Measurements from ENCODE around the gene ADAMTS19. TPM values are rescaled to one million over a fixed set of nuclear protein-coding genes. Genes with fewer than 3 reads are reported as not detected.
"Not testable (repeated sequence)": the region's sequence is repeated elsewhere in the genome, so short reads cannot be mapped to it uniquely, and the experiment has no call there.

Gene ADAMTS19
- total RNA-seq, 1 experiment from 2014 or later: not detected

- no peak for DNase-seq (ENCODE audit: low spot score)
Measured at GRCh38 chr5:129572060-129572459, 112.0 kb downstream of the ADAMTS19 start.

GRCh38 chr5:129584496-129584895, 124.4 kb downstream of the ADAMTS19 start:
- not testable (repeated sequence) for DNase-seq (ENCODE audit: low spot score)

- DNase-seq (ENCODE audit: low spot score): no peak
Measured at GRCh38 chr5:129591508-129592160, 131.5 kb downstream of the ADAMTS19 start.

GRCh38 chr5:129593525-129593924, 133.4 kb downstream of the ADAMTS19 start:
- DNase-seq (ENCODE audit: low spot score): no peak

GRCh38 chr5:129601576-129601975, 141.5 kb downstream of the ADAMTS19 start:
- DNase-seq (ENCODE audit: low spot score): no peak

GRCh38 chr5:129608350-129608749, 148.3 kb downstream of the ADAMTS19 start:
- no peak for DNase-seq (ENCODE audit: low spot score)

- no peak for DNase-seq (ENCODE audit: low spot score)
Measured at GRCh38 chr5:129609710-129610109, 149.6 kb downstream of the ADAMTS19 start.

GRCh38 chr5:129616517-129616916, 156.4 kb downstream of the ADAMTS19 start:
- no peak for DNase-seq (ENCODE audit: low spot score)

GRCh38 chr5:129617206-129617605, 157.1 kb downstream of the ADAMTS19 start:
- DNase-seq (ENCODE audit: low spot score): no peak

GRCh38 chr5:129619782-129620181, 159.7 kb downstream of the ADAMTS19 start:
- no peak for DNase-seq (ENCODE audit: low spot score)

- no peak for DNase-seq (ENCODE audit: low spot score)
Measured at GRCh38 chr5:129622531-129622930, 162.4 kb downstream of the ADAMTS19 start.

- no peak for DNase-seq (ENCODE audit: low spot score)
Measured at GRCh38 chr5:129629575-129629974, 169.5 kb downstream of the ADAMTS19 start.

- DNase-seq (ENCODE audit: low spot score): no peak
Measured at GRCh38 chr5:129630101-129630500, 170.0 kb downstream of the ADAMTS19 start.

GRCh38 chr5:129631961-129632360, 171.9 kb downstream of the ADAMTS19 start:
- no peak for DNase-seq (ENCODE audit: low spot score)

- DNase-seq (ENCODE audit: low spot score): not testable (repeated sequence)
Measured at GRCh38 chr5:129637501-129637900, 177.4 kb downstream of the ADAMTS19 start.

- no peak for DNase-seq (ENCODE audit: low spot score)
Measured at GRCh38 chr5:129639331-129639730, 179.2 kb downstream of the ADAMTS19 start.

- no peak for DNase-seq (ENCODE audit: low spot score)
Measured at GRCh38 chr5:129652349-129653056, 192.4 kb downstream of the ADAMTS19 start.

- no peak for DNase-seq (ENCODE audit: low spot score)
Measured at GRCh38 chr5:129653057-129653375, 192.9 kb downstream of the ADAMTS19 start.

- no peak for DNase-seq (ENCODE audit: low spot score)
Measured at GRCh38 chr5:129653442-129653841, 193.3 kb downstream of the ADAMTS19 start.

GRCh38 chr5:129656952-129657351, 196.9 kb downstream of the ADAMTS19 start:
- DNase-seq (ENCODE audit: low spot score): no peak

GRCh38 chr5:129658801-129659200, 198.7 kb downstream of the ADAMTS19 start:
- DNase-seq (ENCODE audit: low spot score): no peak

GRCh38 chr5:129661366-129662035, 201.4 kb downstream of the ADAMTS19 start:
- DNase-seq (ENCODE audit: low spot score): no peak
